GM12801 (cell line): ENCODE measurements around the gene TMEM59.

ENCODE experiments used
- CTCF ChIP-seq: IDR thresholded peaks from one replicate; pipeline ENCODE4 v1.5.1; 2011; ENCODE audit warnings: control low read depth; ENCODE audit not compliant: insufficient read length; ENCODE audit errors: extremely low read depth

TMEM59 gene

GRCh38 chr1:54052934-54053744, at the start of gene TMEM59, which contains the start of gene TCEANC2:
Gene TMEM59 (minus strand): TSS chr1:54053204. CDS start chr1:54053188, 16 bp downstream.
Gene TCEANC2 (plus strand): TSS chr1:54053608. CDS start chr1:54054423, 815 bp downstream.
- no peak for TF ChIP-seq CTCF

GRCh38 chr1:54100500-54100899, 47.5 kb upstream of the TMEM59 start:
- TF ChIP-seq CTCF, result no peak

GRCh38 chr1:54099061-54099610, 46.1 kb upstream of the TMEM59 start:
- no peak for TF ChIP-seq CTCF

GRCh38 chr1:54096877-54097240, 43.9 kb upstream of the TMEM59 start:
- no peak for TF ChIP-seq CTCF

DNA sequence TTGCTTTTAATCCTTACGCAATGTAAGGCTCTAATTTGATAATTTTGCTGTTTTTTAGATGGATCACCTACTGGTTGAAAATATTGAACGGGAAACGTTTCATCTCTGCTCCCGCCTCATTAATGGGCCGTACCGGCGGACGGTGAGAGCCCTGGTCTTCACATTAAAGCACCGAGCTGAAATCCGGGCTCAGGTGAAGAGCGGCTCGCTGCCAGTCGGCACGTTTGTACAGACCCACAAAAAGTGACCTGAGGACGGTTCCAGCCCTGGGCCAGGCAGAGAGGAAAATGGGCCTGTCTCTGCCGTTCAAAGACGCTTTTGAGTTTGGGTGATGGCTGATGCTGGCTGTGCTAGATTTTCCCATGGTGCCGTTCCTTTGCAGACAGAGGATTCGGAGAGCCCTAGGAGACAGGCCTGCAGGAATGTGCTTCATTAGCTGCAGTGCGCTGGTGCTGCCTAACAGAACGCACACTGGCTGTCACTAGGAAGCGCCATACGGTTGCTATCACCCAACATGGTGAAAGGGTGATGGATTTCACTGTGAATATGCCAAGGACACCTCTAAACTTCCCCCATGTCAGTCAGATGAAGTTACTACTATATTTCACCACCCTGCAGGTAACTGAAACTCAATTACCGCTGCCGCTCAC, 43.3 kb upstream of the TMEM59 start:
- TF ChIP-seq CTCF, result no peak

DNA sequence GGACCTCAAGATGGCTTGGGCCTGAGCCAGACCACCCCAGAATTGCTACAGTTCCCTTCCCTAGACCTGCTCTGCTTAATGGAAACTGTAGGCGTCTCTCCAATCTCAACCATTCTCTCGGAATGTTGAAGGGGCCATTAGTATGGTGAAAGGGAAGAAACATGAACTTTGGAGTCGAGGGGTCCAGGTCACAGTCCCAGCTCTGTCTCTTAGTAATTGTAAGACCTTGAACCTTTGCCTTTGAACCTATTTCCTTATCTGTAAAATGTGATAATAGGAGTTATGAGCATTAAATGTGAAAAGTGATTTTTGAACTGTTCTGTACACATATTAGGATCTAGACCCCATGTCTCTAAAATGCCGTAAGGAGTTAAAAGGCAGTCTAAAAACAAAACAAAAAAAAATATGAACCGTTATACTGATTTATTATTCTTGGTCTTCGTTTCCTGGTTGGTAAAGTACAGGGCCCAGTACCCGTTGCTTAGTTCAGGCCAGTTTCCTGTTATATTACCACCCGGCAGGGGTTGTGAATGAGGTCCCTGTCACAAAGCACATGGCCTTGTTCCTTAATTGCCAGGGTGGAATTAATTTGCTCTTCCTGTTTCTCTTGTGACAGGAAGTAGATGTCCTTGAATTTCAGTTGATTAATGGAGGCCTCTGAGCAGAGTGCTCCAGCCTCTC, 42.7 kb upstream of the TMEM59 start:
- TF ChIP-seq CTCF, result no peak
